ENCODE results near the gene GSN. TPM values are rescaled to one million over a fixed set of nuclear protein-coding genes. Genes with fewer than 3 reads are reported as not detected.

Gene GSN
- total and polyA plus RNA-seq, 10 of the 15 experiments (the other 5 are each of a cell fraction or from before 2014, with no cell fraction given): 0.66 to 9.2 (median 6.2) TPM

GRCh38 chr9:121333950-121334773, 66.2 kb downstream of the GSN start (continued):
- TF ChIP-seq SIN3A (IDR thresholded peaks at IDR 0.05; ENCODE audit: low read depth, low read length) (no peak), ZSCAN29 (IDR thresholded peaks at IDR 0.05) (no peak), MEF2A (IDR thresholded peaks at IDR 0.05; ENCODE audit: insufficient read depth, low read depth, low read length) (no peak), MYC (IDR thresholded peaks at IDR 0.05; ENCODE audit: insufficient read depth, insufficient read length, insufficient replicate concordance, low read length, severe bottlenecking) (no peak)

- H3K9me3 ChIP-seq (replicated peaks; ENCODE audit: control insufficient read depth, insufficient read depth, low read length): no peaks in the 10 kb centered on the region
- no peak overlapping the region for H3K4me2 ChIP-seq (ENCODE audit: control insufficient read depth, insufficient read depth)
- ChIA-PET SMC1A (ENCODE audit: uncharacterized antibody, unreplicated experiment) (interaction anchor here (1.1 to 1.5 kb wide), 2 partner anchors 13 to 17 kb away, joined by 3 to 4 read pairs; no protein-coding TSS in a partner anchor), POLR2A (no interaction called here), RAD21 (ENCODE audit: unreplicated experiment) (no interaction called here), CTCF (no interaction called here)
- no peak overlapping the region for H3K4me3 ChIP-seq
- no peak overlapping the region for H3K27ac ChIP-seq (ENCODE audit: control insufficient read depth, insufficient read depth)
- no peaks in the 10 kb centered on the region; a peak in 1 of 4 replicates for H3K36me3 ChIP-seq (ENCODE audit: control insufficient read depth in 2 of 2, insufficient read depth in 2 of 2, low read length in 1 of 2)
- ATAC-seq: no peak
- H3K27me3 ChIP-seq (replicated peaks in 1 of 2; ENCODE audit: control insufficient read depth in 2 of 2, insufficient read depth in 2 of 2, low read length in 1 of 2): no peaks in the 10 kb centered on the region
- no peak for DNase-seq (ENCODE audit: low read depth, low spot score)
- in situ Hi-C loops (cut with MboI) (no loop called here), intact Hi-C loops (cut with micrococcal nuclease; ENCODE audit: unreplicated experiment) (no loop called here)
- H3K79me2 ChIP-seq (ENCODE audit: control insufficient read depth, insufficient read depth, low read length): no peaks in the 10 kb centered on the region
- H2AFZ ChIP-seq (ENCODE audit: control insufficient read depth, low read depth, low read length): no peak overlapping the region
- peaks cover 3% of the 10 kb centered on the region; the same call in 1 of the 2 replicates for H3K4me1 ChIP-seq (ENCODE audit: control insufficient read depth, insufficient read depth, low read length)
- no peaks in the 10 kb centered on the region for H4K20me1 ChIP-seq (ENCODE audit: control insufficient read depth, insufficient read depth)
- FAIRE-seq: no peak
- no peak overlapping the region for H3K9ac ChIP-seq (ENCODE audit: control insufficient read depth, insufficient read depth, low read length)
- WGBS (ENCODE audit: insufficient coverage, insufficient replicate concordance, low lambda C conversion rate, missing lambda C conversion rate): 80% methylated on average over 4 of the region's 4 CpGs
- BruUV-seq (replicated peaks): no TSS peak
- TF ChIP-seq USF2 (IDR thresholded peaks at IDR 0.05; ENCODE audit: borderline replicate concordance, low read depth, low read length): no peak
- no peak for TF ChIP-seq SMAD1 (IDR thresholded peaks at IDR 0.05; ENCODE audit: low read depth, partially characterized antibody)
- no peak for TF ChIP-seq PML (IDR thresholded peaks at IDR 0.05; ENCODE audit: low read length)
- no peak for TF ChIP-seq ZBTB11 (CRISPR knock-in tag; IDR thresholded peaks at IDR 0.05)
- no peak for TF ChIP-seq BCLAF1 (IDR thresholded peaks at IDR 0.05)
These were observed 68.7 kb downstream of the GSN start for GRCh38 chr9:121336665-121337064.
